ENCODE data around the gene NXPE4.
"Not testable (repeated sequence)": the region's sequence is repeated elsewhere in the genome, so short reads cannot be mapped to it uniquely, and the experiment has no call there.

Gene NXPE4

DNA sequence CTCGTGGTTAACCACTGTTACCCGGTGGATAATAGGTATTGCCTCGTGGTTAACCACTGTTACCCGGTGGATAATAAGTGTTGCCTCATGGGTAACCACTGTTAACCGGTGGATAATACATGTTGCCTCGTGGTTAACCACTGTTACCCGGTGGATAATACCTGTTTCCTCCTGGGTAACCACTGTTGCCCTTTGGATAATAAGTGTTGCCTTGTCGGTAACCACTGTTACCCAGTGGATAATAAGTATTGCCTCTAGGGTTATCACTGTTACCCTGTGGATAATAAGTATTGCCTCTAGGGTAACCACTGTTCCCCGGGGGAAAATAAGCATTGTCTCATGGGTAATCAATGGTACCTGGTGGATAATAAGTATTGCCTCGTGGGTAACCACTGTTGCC lies 15.0 kb upstream of the NXPE4 start:
- DNase-seq (ENCODE audit: low read depth in 2 of 2) = no peak

DNA sequence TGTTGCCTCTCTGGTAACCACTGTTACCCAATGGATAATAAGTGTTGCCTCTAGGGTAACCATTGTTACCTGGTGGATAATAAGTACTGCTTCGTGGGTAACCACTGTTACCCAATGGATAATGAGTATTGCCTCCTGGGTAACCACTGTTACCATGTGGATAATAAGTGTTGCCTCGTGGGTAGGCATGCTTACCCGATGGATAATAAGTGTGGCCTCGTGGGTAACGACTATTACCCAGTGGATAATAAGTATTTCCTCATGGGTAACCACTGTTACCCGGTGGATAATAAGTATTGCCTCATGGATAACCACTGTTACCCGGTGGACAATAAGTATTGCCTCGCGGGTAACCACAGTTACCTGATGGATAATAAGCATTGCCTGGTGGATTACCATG lies 13.8 kb upstream of the NXPE4 start:
- DNase-seq (ENCODE audit: low read depth in 2 of 2) = no peak

DNA sequence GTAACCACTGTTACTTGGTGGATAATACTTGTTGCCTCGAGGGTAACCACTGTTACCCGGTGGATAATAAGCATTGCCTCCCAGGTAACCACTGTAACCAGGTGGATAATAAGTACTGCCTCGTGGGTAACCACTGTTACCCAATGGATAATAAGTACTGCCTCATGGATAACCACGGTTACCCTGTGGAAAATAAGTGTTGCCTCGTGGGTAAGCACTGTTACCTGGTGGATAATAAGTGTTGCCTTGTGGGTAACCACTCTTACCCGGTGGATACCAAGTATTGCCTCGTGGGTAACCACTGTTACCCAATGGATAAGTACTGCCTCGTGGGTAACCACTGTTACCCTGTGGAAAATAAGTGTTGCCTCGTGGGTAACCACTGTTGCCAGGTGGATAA lies 13.0 kb upstream of the NXPE4 start:
- DNase-seq (ENCODE audit: low read depth in 2 of 2) = not testable (repeated sequence)

DNA sequence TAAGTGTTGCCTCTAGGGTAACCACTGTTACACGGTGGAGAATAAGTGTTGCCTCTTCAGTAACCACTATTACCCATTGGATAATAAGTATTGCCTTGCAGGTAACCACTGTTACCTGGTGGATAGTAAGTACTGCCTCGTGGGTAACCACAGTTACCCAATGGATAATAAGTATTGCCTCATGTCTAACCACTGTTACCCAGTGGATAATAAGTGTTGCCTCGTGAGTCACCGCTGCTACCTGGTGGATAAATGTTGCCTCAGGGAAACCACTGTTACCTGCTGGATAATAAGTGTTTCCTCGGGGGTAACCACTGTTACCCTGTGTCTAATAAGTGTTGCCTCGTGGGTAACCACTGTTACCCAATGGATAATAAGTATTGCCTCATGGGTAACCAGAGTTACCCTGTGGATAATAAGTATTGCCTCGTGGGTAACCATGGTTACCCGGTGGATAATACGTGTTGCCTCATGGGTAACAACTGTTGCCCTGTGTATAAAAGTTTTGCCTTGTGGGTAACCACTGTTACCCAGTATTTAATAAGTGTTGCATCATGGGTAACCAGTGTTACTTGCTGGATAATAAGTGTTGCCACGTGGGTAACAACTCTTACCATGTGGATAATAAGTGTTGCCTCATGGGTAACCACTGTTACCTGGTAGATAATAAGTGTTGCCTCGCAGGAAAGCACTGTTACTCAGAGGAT lies 12.3 kb upstream of the NXPE4 start:
- no peak for DNase-seq (ENCODE audit: low read depth in 2 of 2)

DNA sequence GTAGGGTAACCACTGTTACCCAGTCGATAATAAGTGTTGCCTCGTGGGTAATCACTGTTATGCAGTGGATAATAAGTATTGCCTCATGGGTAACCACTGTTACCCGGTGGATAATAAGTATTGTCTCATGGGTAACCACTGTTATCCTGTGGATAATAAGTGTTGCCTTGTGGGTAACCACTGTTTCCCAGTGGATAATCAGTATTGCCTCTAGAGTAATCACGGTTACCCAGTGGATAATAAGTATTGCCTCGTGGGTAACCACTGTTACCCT lies 11.2 kb upstream of the NXPE4 start:
- not testable (repeated sequence) for DNase-seq (ENCODE audit: low read depth in 2 of 2)

DNA sequence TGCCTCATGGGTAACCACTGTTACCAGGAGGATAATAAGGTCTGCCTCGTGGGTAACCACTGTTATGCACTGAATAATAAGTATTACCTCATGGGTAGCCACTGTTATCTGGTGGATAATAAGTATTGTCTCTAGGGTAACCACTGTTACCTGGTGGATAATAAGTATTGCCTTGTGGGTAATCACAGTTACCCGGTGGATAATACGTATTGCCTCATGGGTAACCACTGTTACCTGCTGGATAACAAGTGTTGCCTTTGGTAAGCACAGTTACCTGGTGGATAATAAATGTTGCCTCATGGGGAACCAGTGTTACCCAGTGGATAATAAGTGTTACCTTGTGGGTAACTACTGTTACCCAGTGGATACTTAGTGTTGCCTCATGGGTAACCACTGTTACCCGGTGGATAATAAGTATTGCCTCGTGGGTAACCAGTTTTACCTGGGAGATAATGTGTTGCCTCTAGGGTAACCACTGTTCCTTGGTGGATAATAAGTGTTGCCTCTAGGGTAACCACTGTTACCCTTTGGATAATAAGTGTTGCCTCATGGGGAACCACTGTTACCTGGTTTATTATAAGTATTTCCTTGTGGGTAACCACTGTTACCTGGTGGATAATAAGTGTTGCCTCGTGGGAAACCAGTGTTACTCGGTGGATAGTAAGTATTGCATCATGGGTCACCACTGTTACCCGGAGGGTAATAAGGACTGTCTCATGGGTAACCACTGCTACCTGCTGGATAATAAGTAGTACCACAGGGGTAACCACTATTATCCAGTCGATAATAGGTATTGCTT lies 10.6 kb upstream of the NXPE4 start:
- DNase-seq (ENCODE audit: low read depth in 2 of 2) = no peak

DNA sequence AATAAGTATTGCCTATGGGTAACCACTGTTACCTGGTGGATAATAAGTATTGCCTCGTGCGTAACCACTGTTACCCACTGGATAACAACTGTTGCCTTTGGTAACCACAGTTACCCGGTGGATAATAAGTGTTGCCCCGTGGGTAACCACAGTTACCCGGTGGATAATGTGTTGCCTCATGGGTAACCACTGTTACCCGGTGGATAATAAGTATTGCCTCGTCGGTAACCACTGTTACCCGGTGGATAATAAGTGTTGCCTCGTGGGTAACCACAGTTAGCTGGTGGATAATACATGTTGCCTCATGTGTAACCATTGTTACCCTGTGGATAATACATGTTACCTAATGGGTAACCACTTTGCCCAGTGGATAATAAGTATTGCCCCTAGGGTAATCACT lies 9.8 kb upstream of the NXPE4 start:
- no peak for DNase-seq (ENCODE audit: low read depth in 2 of 2)

DNA sequence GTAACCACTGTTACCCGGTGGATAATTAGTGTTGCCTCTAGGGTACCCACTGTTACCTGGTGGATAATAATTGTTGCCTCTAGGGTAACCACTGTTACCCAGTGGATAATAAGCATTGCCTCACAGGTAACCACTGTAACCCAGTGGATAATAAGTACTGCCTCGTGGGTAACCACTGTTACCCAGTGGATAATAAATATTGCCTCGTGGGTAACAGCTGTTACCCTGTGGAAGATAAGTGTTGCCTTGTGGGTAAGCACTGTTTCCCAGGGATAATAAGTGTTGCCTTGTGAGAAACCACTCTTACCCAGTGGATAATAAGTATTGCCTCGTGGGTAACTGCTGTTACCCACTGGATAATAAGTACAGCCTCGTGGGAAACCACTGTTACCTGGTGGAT lies 9.3 kb upstream of the NXPE4 start:
- DNase-seq (ENCODE audit: low read depth in 2 of 2) = no peak

DNA sequence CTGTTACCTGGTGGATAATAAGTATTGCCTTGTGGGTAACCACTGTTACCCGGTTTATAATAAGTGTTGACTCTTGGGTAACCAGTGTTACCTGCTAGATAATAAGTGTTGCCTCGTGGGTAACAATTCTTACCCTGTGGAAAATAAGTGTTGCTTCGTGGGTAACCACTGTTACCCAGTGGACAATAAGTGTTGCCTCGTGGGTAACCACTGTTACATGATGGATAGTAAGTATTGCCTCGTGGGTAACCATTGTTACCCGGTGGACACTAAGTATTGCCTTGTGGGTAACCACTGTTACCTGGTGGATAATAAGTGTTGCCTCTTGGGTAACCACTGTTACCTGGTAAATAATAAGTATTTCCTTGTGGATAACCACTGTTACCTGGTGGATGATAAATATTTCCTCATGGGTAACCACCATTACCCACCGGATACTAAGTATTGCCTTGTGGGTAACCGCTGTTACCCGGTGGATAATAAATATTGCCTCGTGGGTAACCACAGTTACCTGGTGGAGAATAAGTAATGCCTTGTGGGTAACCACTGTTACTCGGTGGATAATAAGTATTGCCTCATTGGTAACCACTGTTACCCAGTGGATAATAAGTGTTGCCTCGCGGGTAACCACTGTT lies 8.7 kb upstream of the NXPE4 start:
- no peak for DNase-seq (ENCODE audit: low read depth in 2 of 2)

DNA sequence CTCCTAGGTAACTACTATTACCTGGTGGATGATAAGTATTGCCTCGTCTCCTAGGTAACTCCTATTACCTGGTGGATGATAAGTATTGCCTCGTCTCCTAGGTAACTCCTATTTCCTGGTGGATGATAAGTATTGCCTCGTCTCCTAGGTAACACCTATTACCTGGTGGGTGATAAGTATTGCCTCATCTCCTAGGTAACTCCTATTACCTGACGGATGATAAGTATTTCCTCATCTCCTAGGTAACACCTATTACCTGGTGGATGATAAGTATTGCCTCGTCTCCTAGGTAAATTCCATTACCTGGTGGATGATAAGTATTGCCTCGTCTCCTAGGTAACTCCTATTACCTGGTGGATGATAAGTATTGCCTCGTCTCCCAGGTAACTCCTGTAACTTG lies 7.6 kb upstream of the NXPE4 start:
- not testable (repeated sequence) for DNase-seq (ENCODE audit: low read depth in 2 of 2)

DNA sequence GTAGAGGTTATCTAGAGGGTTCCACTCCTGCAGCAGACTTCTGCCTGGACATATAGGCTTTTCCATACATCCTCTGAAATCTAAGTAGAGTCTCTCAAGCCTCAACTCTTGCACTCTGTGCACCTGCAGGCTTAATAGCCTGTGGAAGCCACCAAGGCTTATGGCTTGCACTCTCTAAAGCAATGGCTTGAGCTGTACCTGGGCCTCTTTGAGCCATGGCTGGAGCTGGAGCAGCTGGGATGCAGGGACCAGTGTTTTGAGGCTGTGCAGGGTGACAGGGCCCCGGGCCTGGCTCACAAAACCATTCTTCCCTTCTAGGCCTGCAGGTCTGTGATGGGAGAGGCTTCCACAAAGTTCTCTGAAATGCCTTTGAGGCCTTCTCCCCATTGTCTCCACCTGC lies 2.9 kb upstream of the NXPE4 start:
- no peak for DNase-seq (ENCODE audit: low read depth in 2 of 2)

DNA sequence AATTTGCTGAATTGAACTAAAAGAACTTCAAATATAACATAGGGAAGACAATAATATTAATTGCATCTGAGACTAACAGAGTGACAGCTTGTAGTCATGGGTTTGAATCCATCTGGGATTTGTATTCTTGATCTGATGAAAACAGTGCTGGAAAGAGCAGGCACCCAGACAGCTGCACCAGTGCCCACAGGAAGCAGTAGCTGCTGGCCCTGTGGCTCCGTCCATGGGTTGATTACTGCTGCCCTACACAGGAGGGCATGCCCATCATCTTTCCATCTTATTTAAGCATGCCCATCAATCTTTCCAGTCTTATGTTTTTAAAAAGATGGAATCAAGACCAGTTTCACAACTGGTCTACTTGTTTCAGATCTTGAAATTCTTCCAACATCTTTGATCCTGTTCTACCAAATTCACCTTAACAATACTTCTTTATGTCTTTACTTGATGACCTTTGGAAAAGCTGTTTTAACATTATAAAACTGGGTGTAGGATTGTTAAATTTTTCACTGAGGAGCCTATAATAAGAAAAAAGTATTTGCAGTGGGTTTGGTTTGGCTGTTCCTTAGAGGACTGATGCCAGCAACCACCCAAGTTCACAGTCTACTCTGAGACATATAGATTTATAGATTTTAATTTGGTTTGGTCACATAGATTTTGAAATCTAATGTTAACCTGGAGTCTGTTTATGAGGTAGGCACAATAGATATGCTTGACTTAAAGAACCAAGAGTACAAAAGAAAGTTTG lies 761 bp upstream of the NXPE4 start:
- no peak for DNase-seq (ENCODE audit: low read depth in 2 of 2)

DNA sequence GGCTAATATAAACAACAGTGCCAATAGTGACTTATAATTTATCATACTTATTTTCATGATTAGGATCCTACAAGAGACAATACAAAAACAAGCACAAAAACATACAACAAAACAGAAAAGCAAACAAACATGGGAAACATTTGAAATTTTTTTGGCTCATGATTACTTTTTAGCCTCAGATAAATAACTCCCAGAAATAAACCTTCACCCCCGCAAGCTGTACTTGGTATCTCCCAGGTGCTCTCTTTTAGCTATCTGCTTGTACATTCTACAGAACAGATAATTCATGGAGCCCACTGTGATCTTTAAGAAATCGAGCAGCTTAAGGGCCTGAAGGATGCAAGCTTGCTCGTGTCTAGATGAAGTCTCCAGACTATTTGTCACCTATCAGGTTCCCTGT lies 883 bp downstream of the NXPE4 start:
- no peak for DNase-seq (ENCODE audit: low read depth in 2 of 2)

DNA sequence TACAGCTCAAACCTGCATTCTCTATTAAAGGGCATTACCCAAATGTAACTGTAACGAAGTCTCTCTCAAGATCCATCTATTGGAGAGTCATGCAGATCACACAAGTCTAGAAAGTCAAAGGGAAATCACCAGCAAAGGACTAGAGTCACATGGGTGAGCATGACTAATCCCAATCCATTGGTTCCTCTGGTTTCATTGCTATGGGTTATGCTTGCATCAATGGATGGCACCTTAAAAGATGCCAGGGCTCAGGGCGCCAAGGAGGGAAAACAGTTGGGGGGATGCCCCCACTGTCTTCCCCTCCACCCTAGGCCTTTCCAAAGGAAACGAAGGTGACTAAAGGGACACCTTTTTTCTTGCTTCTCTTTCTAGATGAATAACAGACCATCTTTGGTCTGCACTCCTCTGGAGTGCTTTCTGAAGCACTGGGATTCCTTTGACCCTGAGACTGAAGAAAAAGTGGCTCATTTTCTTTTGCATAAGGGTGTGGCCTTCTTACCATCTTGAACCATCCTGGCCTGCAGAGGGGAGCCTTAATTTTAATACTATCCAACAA lies 8.1 kb downstream of the NXPE4 start:
- DNase-seq (ENCODE audit: low read depth in 2 of 2) = no peak

DNA sequence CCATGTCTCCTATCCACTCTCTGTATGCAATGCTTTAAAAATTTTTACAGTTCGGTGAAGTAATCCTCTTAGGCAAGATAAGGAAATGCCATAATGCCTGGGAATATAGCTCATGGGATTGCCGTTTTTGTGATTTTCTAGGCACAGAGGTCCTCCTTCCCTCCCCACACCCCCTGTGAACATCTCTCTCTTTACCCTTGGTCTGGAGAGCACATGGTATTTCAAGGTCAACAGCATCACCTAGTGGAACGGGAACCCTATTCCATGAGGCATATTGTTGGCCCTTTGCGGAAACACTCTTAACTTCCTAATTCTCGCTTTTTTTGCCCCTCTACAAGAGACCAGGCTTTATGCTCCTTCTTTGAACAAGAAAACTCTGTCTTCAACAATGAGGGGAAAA lies 8.8 kb downstream of the NXPE4 start:
- DNase-seq (ENCODE audit: low read depth in 2 of 2) = no peak

DNA sequence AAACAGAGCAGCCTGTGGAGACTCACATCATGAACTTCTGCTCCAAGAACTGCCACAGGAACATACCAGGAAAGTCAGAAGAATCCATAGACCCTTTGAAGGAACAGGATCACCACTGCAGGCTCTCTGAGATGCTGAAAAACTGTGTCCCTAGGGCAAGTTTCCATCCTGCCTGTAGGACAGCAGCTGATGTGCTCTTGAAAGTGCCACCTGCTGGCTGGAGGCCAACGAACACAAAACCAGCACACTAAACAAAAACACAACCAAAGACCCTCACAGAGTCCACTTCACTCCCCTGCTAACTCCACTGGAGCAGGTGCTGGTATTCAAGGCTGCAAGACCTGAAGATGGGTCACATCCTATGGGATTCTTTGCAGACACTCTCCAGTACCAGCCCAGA lies 23.9 kb downstream of the NXPE4 start:
- DNase-seq (ENCODE audit: low read depth in 2 of 2) = no peak

DNA sequence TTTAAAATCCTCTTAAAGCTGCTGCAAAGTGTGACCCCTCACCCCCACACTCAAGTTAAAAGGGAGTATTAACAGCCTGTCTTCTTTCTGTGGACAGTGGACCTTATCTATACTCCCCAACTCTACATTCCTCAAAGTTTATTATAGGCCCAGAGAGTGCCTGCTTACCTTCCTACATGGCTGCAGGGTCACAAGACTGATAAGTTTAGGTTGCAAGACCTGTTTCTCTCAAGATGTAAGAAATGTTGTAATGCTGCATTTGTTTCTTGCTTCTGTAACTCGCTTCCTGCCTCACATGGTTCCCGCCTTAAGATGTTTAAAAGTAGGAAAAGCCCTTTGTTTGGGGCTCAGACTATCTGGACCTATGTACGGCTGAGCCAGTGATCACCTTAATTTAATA lies 25.8 kb downstream of the NXPE4 start:
- no peak for DNase-seq (ENCODE audit: low read depth in 2 of 2)

DNA sequence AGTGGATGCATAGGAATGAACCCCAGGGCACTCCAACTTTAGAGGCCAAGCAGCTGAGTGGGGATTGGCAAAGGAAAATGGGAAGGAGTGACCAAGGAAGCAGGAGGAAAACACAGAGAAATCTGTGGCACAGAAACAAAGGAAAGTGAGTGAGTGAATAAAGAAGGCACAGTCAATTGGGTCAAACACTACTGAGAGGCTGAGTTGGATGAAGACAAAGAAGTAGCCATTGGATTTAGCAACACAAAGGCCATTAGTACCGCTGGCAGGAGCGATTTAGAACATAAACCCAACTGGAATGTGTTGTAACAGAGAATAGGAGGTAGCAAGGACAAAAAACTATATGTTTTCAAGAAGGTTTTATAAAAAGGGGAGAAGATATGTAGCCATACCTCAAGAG lies 29.3 kb downstream of the NXPE4 start:
- no peak for DNase-seq (ENCODE audit: low read depth in 2 of 2)

DNA sequence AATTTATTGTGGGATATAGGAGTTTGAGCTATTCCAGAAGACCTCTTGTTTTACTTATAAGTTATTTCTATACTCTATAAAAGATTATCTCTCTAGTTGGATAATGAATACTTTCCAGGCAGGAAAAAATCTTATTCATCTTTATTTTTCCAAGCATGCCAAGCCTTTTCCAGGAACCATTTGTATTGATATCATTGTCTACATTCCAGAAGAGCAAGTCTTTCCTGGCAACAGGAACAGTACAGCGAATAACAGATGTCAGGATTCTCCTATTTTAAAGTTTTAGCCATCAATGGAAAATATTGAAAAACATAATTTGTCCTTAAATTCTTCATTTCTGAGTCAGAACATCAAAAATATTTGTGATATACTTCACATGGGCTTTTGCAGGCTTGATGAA lies 30.8 kb downstream of the NXPE4 start:
- no peak for DNase-seq (ENCODE audit: low read depth in 2 of 2)

DNA sequence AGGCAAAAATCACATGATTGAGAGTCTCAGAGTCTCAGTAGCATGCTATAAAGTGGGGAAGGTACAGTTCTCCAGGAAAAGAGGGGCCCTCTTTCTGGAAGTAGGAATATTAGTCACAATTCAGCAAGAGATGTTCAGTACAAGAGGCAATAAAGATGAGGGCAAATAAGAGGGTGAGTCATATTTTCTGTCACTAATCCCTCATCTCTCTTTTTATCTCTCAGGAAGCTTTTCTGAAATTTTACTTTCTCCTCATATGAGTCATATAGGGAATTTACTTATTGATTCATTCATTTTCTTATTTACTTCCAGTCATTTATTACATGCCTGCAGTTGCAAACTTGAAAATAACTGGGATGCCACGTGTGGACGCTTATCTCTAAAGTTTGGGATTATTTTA lies 32.5 kb downstream of the NXPE4 start:
- no peak for DNase-seq (ENCODE audit: low read depth in 2 of 2)

DNA sequence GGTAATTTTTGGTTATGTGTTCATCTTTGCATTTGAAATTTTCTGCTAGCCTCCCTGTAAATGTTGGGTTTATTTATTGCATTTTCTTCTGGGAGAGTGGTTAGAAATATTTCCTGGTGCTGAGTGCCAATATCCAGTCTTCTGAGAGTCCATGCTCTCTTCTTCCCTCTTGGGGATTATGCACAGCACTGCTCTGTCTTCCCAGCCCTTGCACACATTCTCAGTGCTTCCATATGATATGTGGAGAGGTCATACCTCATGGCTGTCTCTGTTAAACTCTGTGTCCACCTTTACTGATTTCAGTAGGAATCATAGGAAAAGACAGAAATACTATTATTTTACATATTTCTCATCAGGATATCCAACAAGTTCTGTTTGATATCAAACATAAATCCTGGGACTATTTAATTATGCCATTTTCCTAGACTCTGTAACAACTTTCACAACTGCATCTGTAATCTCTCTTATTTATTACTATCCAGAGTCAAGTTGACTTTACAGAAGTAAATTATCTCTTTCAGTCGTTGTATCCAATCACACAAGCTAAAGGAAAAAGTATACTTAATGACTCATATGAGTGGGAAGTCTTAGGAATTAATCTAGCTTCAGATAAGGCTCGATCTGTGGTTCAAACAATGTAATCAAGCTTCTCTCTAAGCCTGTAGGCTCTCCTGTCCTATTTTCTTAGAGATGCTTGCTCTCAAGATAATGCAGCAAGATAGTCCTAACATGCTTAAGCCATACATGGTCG lies 33.2 kb downstream of the NXPE4 start:
- no peak for DNase-seq (ENCODE audit: low read depth in 2 of 2)

Measured in activated CD4-positive, alpha-beta T cell treated with anti-CD3 and anti-CD28 coated beads for 24 hours (primary cell).